CD14-positive monocyte (primary cell): Measurements from ENCODE around the gene TXNRD1. TPM values are rescaled to one million over a fixed set of nuclear protein-coding genes. Genes with fewer than 3 reads are reported as not detected.

Experiments used
- DNase-seq, 3 donors: peaks; one replicate each; pipeline ENCODE4 v3.0.0-alpha.2; 2011 to 2022
- H2AFZ ChIP-seq: 2 replicates; pipeline ENCODE4 v1.6.0; 2012; ENCODE audit warnings: mild to moderate bottlenecking, low read depth, low read length, inconsistent platforms; ENCODE audit not compliant: insufficient read depth, poor library complexity, severe bottlenecking
- H3K27ac ChIP-seq, 2 donors: 1 replicate in 1 of 2; 2 replicates in 1 of 2; pipeline ENCODE4 v1.5.1; 2012 to 2013; ENCODE audit warnings: low read length in 2 of 2, control low read depth in 1 of 2, inconsistent platforms in 1 of 2, low read depth in 1 of 2, mild to moderate bottlenecking in 1 of 2
- H3K27me3 ChIP-seq, 2 donors: one replicate each; pipeline versions ENCODE4 v1.6.0 to v1.6.1; 2011 to 2013; ENCODE audit warnings: low read length in 2 of 2; ENCODE audit not compliant: control insufficient read depth in 2 of 2, insufficient read depth in 2 of 2
- H3K36me3 ChIP-seq, 2 donors: replicated peaks in 1 of 2; 1 replicate in 1 of 2; 2 replicates in 1 of 2; pipeline versions ENCODE4 v1.5.1 to v1.6.1; 2012 to 2013; ENCODE audit warnings: low read length in 2 of 2, control low read depth in 1 of 2, inconsistent platforms in 1 of 2, mild to moderate bottlenecking in 1 of 2; ENCODE audit not compliant: insufficient read depth in 2 of 2, control insufficient read depth in 1 of 2
- H3K4me1 ChIP-seq, 2 donors: 1 replicate in 1 of 2; 2 replicates in 1 of 2; pipeline versions ENCODE4 v1.5.1 to v1.6.1; 2012 to 2013; ENCODE audit warnings: low read length in 2 of 2, control low read depth in 1 of 2, inconsistent platforms in 1 of 2, mild to moderate bottlenecking in 1 of 2, moderate library complexity in 1 of 2; ENCODE audit not compliant: insufficient read depth in 2 of 2, control insufficient read depth in 1 of 2
- H3K4me2 ChIP-seq: replicated peaks from 2 replicates; pipeline ENCODE3; 2012; ENCODE audit warnings: low read length, moderate library complexity, mild to moderate bottlenecking; ENCODE audit not compliant: poor library complexity, severe bottlenecking; ENCODE audit errors: extremely low read depth
- H3K4me3 ChIP-seq, 3 experiments: fragments of 200-600 bp in 1 of 3; sonication (generic) in 1 of 3; replicated peaks in 1 of 3; 1 replicate in 2 of 3; 2 replicates in 1 of 3; pipeline ENCODE4 v1.5.1; 2011 to 2013; ENCODE audit warnings: low read length in 3 of 3, mild to moderate bottlenecking in 3 of 3, control low read depth in 2 of 3, low read depth in 2 of 3, inconsistent platforms in 1 of 3, moderate library complexity in 1 of 3
- H3K79me2 ChIP-seq: 2 replicates; pipeline ENCODE4 v1.6.0; 2012; ENCODE audit warnings: mild to moderate bottlenecking, control low read depth, inconsistent platforms, low read length, moderate library complexity; ENCODE audit not compliant: insufficient read depth
- H3K9ac ChIP-seq: 2 replicates; pipeline ENCODE4 v1.6.0; 2017; ENCODE audit warnings: low read length, mild to moderate bottlenecking; ENCODE audit not compliant: insufficient read depth, poor library complexity, severe bottlenecking
- H3K9me3 ChIP-seq, 2 donors: replicated peaks in 1 of 2; 1 replicate in 1 of 2; 2 replicates in 1 of 2; pipeline versions ENCODE4 v1.5.1 to v1.6.1; 2012 to 2013; ENCODE audit warnings: low read length in 2 of 2, control low read depth in 1 of 2; ENCODE audit not compliant: control insufficient read depth in 1 of 2, insufficient read depth in 1 of 2
- H4K20me1 ChIP-seq: 2 replicates; pipeline ENCODE4 v1.6.0; 2012; ENCODE audit warnings: mild to moderate bottlenecking, low read length, control low read depth, moderate library complexity; ENCODE audit not compliant: insufficient read depth
- H3K27ac Mint-ChIP-seq, 7 donors: one replicate each; pipeline ENCODE4 v1.8.0; 2020; ENCODE audit warnings: mild to moderate bottlenecking in 7 of 7, mixed read lengths in 7 of 7, moderate library complexity in 6 of 7, inconsistent platforms in 2 of 7
- H3K27me3 Mint-ChIP-seq, 3 donors: one replicate each; pipeline ENCODE4 v1.8.0; 2021 to 2022; ENCODE audit warnings: low read depth in 3 of 3, mild to moderate bottlenecking in 3 of 3, mixed read lengths in 3 of 3, moderate library complexity in 3 of 3, inconsistent platforms in 1 of 3
- H3K36me3 Mint-ChIP-seq, 2 donors: one replicate each; pipeline ENCODE4 v1.8.0; 2020; ENCODE audit warnings: mixed read lengths in 2 of 2, inconsistent platforms in 1 of 2, mild to moderate bottlenecking in 1 of 2
- H3K4me1 Mint-ChIP-seq: one replicate; pipeline ENCODE4 v1.8.0; 2020; ENCODE audit warnings: mild to moderate bottlenecking, mixed read lengths
- H3K4me3 Mint-ChIP-seq, 2 donors: one replicate each; pipeline ENCODE4 v1.8.0; 2020; ENCODE audit warnings: mild to moderate bottlenecking in 2 of 2, mixed read lengths in 2 of 2, moderate library complexity in 1 of 2
- H3K9me3 Mint-ChIP-seq, 7 donors: one replicate each; pipeline ENCODE4 v1.8.0; 2020 to 2022; ENCODE audit warnings: mixed read lengths in 7 of 7, mild to moderate bottlenecking in 6 of 7, moderate library complexity in 6 of 7, inconsistent platforms in 2 of 7
- CTCF ChIP-seq: fragments of 200-600 bp; IDR thresholded peaks from one replicate; pipeline ENCODE4 v1.8.0; 2022; ENCODE audit warnings: antibody characterized with exemption, mild to moderate bottlenecking
- WGBS: methylation state at CpG from one replicate; pipeline ENCODE4 v1.1.5; 2013; ENCODE audit warnings: missing lambda C conversion rate; ENCODE audit not compliant: insufficient coverage; 5-methylcytosine and 5-hydroxymethylcytosine counted together
- intact Hi-C, 2 donors: fragments of 100-400 bp; cut with micrococcal nuclease; formaldehyde crosslinking; loops; one replicate each; pipeline versions ENCODE4 v1.15.0 to v1.15.1; 2023
- polyA plus RNA-seq, 3 donors: library from polyadenylated mRNA; depleted of rRNA in 1 of 3; unstranded in 2 of 3; stranded (reverse) in 1 of 3; fragments of 300-500 nt in 2 of 3; fragments of >200 nt in 1 of 3; fragmentation: Illumina TruSeq in 2 of 3; gene quantifications; 1 replicate in 2 of 3; 2 replicates in 1 of 3; pipeline ENCODE4 v1.2.3, GENCODE V29; 2012 to 2021

The TXNRD1 gene
- polyA plus RNA-seq, 3 donors, result 26.9 to 46.1 (median 29.2) TPM

DNA sequence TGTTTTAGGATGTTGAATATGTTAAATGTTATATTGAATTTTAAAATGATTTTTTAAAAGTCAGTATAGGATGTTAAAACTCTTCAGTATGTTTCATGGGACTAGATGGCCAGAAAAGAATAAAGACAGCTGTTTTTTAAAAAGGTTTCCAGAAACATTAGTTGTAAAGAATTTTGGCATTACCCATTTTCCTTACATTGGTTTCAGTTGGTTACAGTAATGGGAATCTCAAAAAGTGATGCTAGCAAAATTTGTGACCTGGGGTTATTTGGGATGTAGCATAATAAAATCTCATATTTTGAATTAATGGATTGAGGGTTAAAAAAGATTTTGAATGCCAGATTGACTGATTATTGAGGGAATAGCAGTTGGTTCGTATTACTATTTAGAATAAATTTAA is 113.2 kb downstream of the TXNRD1 start:
- no peaks in the 10 kb centered on the region for H3K9me3 ChIP-seq
- H3K36me3 ChIP-seq, result peaks cover 68 to 91% of the 10 kb centered on the region in 2 donors
- Mint-ChIP-seq H3K36me3 (peaks cover 53 to 87% of the 10 kb centered on the region in 2 donors), H3K9me3 (no peaks in the 10 kb centered on the region), H3K4me3 (no peak overlapping the region), H3K27me3 (no peaks in the 10 kb centered on the region), H3K27ac (no peak overlapping the region), H3K4me1 (no peaks in the 10 kb centered on the region)
- no peak overlapping the region for H2AFZ ChIP-seq
- H3K4me2 ChIP-seq, result no peak overlapping the region
- DNase-seq, result no peak
- TF ChIP-seq CTCF, result no peak
- no peaks in the 10 kb centered on the region for H3K79me2 ChIP-seq
- H4K20me1 ChIP-seq, result peaks cover 5% of the 10 kb centered on the region
- no peak overlapping the region for H3K4me3 ChIP-seq
- no peak overlapping the region for H3K9ac ChIP-seq
- no peaks in the 10 kb centered on the region for H3K4me1 ChIP-seq
- H3K27me3 ChIP-seq, result no peaks in the 10 kb centered on the region
- WGBS, result no CpG with 5 or more reads among the region's 1 CpG
- intact Hi-C loops, result no loop called here
- no peak overlapping the region for H3K27ac ChIP-seq

DNA sequence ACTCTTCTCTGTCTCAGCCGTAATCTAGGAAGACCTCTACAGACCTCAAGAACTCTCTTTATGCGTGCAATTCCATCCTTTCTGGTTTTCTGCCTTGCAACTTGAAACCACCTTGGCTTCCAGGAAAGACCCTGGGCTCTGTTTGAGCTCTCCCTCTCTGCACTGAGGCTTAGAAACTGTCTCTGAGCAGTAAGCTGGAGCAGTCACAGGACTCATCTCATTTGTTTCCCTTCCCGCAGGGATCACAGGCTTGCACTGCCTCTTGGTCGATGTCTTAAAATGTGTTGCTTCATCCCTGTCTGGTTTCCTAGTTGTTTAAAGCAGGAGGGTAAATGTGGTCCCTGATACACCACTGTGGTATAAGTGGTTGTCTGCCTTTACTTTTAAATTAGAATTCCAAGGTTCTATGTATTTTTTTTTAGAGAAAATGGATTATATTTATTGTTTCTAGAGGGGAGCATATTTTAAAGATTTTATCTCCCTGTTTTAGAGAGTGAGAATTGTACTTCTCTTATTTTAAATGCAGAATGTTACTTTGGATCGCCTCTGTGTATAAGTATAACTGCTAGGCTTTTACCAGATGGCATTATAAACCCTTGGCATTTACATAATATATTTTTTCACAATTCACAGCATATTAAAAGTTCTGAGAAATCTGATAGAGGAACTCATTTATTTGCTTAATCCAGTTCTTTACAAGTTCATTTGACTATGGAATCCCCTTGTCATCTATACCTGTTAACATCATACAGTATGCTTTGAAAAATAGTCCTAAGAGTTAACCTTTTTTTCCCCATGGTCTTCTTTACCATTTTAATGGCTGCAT is 114.3 kb downstream of the TXNRD1 start:
- peaks cover 5% of the 10 kb centered on the region for H4K20me1 ChIP-seq

More for the DNA sequence above, 114.3 kb downstream of the TXNRD1 start:
- H3K4me3 ChIP-seq, result no peak overlapping the region
- H2AFZ ChIP-seq, result no peak overlapping the region
- H3K4me1 ChIP-seq, result no peaks in the 10 kb centered on the region
- H3K4me3 Mint-ChIP-seq, result no peak overlapping the region
- H3K27ac ChIP-seq, result no peak overlapping the region
- peaks cover 72 to 91% of the 10 kb centered on the region in 2 donors for H3K36me3 ChIP-seq
- no peaks in the 10 kb centered on the region for H3K4me1 Mint-ChIP-seq
- no peak for DNase-seq
- no peak overlapping the region for H3K4me2 ChIP-seq
- H3K9ac ChIP-seq, result no peak overlapping the region
- no peaks in the 10 kb centered on the region for H3K79me2 ChIP-seq
- no peaks in the 10 kb centered on the region for H3K9me3 Mint-ChIP-seq
- 100% methylated on average over 3 of the region's 5 CpGs for WGBS
- H3K27ac Mint-ChIP-seq, result peak overlapping the region in 1 of 7 donors; percentile 25
- H3K27me3 ChIP-seq, result no peaks in the 10 kb centered on the region
- no peak for TF ChIP-seq CTCF
- peaks cover 56 to 86% of the 10 kb centered on the region in 2 donors for H3K36me3 Mint-ChIP-seq
- H3K9me3 ChIP-seq, result no peaks in the 10 kb centered on the region
- intact Hi-C loops, result no loop called here
- H3K27me3 Mint-ChIP-seq, result peaks cover 0 to 2% (median 0%) of the 10 kb centered on the region in 3 donors
